ENCODE data around the gene TSPAN10.
A peak's percentile ranks its signal among the peaks of the same experiment; 100 is the strongest.
"Not testable (repeated sequence)": the region's sequence is repeated elsewhere in the genome, so short reads cannot be mapped to it uniquely, and the experiment has no call there.

The TSPAN10 gene

DNA sequence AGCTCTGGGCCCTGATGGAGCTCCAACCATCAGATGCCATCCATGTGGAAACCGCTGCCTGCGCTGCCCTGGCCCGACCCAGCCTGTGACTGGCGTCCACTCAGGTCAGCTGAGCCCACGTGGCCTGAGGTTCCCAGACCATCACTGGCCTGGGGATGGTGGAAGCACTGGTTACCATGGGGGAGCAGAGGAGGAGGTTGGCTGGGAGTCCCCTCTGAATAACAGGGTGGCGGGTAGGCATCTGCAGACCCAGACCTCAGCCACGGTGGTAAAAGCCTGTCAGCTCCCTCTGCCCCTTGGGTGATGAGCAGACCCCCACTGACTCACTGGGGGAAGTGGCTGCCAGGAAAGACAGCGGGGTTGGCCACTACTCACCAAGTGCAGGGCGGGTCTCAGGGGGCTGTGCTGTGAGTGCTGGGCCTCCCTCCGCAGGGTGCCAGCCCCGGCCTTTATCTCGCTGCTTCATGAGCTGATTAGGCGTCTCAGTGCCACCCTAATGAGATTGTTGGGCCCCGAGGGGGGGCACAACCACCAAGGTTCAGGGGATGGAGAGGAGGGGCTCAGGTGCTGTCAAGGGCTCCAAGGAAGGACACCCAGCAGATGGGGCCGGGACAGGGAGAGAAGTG lies 19.2 kb downstream of the TSPAN10 start, which contains the start of gene PDE6G:
Gene PDE6G, minus strand, starts transcription at position 425 of the 626 bp plus-strand sequence. CDS start 3,237 bp downstream, outside the sequence.
- no peak within 1 kb of the TSS for H3K4me3 ChIP-seq (ENCODE audit: low read depth, low read length)
- no peak for DNase-seq (ENCODE audit: low read depth)

DNA sequence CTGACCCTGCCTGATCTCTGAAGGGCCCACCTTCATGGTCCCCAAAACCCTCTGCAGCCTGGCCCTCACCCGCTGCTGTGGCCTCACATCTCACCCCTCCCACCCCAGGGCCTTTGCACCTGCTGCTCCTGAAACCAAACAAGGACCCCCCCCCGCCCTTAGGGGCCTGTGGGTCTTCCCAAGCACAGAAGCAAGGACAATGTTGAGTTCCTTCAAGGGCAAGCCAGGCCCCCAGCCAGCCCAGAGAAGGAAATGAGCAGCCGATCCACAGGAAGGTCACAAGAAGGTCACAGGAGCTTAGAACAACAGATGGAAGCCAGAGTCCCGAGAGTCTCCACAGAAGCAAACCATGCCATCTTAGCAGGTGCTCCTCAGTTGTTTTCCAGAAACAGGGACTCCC lies 19.8 kb downstream of the TSPAN10 start:
- DNase-seq (ENCODE audit: low read depth), result no peak
- H3K4me3 ChIP-seq (ENCODE audit: low read depth, low read length), result no peak overlapping the region

DNA sequence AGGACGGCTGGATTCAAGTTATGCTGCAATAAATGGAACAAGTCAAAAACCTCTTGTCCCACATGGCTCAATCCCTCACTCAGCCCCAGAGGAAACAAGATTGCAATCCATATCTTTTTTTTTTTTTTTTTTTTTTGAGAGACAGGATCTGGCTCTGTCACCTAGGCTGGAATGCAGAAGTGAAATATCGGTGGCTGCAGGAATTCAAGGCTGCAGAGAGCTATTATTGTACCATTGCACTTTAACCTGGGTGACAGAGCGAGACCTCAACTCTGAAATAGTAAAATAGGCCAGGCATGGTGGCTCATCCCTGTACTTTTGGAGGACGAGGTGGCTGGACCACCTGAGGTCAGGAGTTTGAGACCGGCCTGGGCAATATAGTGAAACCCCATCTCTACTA lies 22.0 kb downstream of the TSPAN10 start:
- DNase-seq (ENCODE audit: low read depth), result no peak
- H3K4me3 ChIP-seq (ENCODE audit: low read depth, low read length), result no peak overlapping the region

DNA sequence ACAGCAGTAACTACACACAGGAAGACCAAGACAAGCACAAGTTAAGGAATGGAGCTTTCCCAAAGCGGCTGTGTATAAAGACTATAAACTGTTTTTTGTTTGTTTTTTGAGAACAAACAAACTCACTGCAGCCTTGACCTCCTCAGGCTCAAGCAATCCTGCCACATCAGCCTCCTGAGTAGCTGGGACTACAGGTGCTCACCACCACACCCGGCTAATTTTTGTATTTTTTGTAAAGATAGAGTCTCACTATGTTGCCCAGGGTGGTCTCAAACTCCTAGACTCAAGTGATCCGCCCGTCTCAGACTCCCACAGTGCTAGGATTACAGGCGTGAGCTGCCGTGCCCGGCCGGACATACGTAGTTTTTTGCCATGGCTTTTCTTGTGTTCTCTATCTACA lies 23.4 kb downstream of the TSPAN10 start:
- no peak overlapping the region for H3K4me3 ChIP-seq (ENCODE audit: low read depth, low read length)
- no peak for DNase-seq (ENCODE audit: low read depth)

DNA sequence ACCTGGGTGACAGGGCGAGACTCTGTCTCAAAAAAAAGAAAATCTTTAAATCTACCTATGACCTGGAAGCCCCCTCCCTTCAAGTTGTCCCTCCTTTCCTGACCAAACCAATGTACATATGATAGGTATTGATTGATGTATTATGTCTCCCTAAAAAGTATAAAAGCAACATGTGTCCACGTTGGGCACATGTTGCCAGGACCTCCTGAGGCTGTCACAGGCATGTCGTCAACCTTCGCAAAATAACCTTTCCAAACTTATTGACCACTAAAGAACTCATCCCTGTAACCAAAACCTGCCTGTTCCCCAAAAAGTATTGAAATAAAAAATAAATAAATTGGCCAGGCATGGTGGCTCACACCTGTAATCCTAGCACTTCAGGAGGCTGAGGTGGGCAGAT lies 25.0 kb downstream of the TSPAN10 start:
- no peak overlapping the region for H3K4me3 ChIP-seq (ENCODE audit: low read depth, low read length)
- no peak for DNase-seq (ENCODE audit: low read depth)

DNA sequence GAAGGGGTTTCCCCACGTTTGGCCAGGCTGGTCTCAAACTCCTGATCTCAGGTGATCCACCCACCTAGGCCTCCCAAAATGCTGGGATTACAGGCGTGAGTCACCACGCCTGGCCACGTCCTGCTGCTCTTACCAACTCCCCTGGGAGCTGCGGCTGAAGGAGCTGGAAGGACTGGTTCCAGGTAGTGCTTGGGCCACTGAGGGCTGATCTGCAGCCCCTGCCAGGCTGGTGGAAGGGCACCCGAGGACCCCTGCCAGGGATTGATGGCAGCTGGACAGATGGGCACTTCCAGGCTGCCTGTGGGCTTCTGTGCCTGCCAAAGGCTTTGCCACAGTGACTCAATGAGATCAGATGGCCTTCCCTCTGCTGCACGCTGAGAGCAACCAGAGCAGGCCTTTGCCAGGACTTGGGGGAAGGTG lies 27.1 kb downstream of the TSPAN10 start:
- H3K4me3 ChIP-seq (ENCODE audit: low read depth, low read length), result no peak overlapping the region
- DNase-seq (ENCODE audit: low read depth), result no peak

DNA sequence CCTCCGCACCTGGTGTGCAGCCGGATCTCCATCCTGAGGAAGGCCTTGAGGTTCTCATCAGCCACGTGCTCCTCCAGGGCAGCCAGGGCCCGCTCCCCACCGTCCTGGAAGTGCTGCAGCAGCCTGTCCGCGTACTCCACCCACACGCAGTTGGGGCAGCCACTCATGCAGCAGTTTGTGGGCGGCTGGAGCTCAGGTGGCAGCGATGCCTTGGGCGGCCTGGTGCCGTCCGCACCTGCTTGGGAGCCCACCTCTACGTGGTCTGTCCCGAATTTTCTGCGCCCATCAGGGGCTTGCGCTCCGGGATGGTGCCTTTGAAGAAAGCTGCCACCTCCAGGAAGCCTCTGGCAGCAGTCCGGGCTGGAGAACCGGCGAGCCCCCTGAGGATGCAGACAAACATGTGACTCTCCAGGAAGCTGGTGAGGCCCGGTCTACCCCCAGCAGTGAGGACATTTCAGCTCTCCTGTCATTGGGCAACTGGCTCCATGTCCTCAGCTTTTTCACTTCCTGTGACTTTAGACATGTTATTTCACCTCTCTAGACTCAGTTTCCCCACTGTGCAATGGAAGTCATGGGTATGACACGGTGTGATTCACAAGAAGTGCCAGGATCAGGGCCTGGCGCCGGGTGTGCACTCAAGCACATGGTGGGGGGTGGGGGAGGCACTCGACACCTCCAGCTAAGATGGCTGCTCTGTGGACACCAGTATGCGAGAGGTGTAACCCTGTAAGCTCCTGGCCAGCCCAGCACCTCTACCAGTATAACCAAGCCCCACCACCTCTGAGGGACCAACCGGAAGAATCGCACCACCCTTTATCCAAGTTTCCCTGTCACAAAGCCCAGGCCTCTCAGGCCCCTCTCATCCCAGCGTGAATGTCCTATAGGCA lies 28.5 kb downstream of the TSPAN10 start:
- H3K4me3 ChIP-seq (ENCODE audit: low read depth, low read length), result peak overlapping the region; percentile 69
- no peak for DNase-seq (ENCODE audit: low read depth)

DNA sequence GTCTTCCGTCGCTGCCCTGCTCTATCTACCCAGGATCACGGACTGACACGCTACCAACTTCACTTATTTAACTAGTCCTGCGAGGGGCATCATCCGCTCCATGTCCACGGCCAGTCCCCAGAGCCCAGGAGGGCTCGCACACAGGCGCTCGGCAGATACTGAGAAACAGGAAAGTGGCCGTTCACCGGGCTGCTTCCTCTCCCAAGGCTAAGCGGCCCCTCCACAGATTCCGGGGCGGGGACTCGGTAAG lies 29.0 kb downstream of the TSPAN10 start:
- H3K4me3 ChIP-seq (ENCODE audit: low read depth, low read length), result peak overlapping the region; percentile 69
- DNase-seq (ENCODE audit: low read depth), result no peak

DNA sequence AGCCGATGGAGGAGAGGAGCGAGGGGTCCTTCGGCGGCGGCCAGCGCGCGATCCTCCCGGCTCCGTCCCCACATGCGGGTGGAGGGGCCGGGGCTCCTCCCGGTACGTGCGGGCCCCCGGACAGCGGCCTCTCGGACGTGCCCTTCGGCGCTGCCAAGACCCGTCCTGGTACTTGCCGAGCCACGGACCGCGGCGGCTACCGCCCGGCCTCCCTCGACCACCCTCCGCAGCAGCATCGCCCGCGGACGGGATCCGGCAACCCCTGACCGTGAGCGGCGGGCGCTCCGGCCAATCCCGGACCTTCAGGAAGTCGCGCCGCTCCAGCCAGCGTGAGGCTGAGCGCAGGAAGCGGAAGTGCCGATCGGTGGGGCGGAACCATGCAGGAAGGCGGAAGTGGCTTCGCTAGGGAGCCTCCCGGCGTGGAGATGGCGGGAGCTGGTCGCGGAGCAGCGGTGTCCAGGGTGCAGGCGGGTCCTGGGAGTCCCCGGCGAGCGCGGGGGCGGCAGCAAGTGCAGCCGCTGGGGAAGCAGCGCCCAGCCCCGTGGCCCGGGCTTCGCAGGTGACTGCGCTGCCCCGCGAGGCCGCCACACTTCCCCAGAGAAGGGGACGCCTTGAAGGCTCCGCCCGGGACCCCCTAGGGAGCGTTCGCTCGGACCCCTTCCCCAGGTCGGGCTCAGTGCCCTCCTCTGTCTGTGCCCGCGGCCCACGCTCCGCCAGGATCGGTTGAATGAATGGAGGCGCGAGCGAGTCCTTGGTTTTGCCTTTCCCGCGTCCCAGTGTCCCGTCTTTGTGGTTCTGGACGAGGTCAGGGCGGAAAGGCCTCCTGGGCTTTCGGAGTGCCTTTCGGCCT lies 29.6 kb downstream of the TSPAN10 start, which contains the start of the genes CCDC137 and OXLD1:
Gene CCDC137, plus strand, starts transcription at position 396 of the 850 bp plus-strand sequence. Its CDS starts 30 bp downstream, at position 426.
Gene OXLD1, minus strand, starts transcription at position 264 of the 850 bp plus-strand sequence. Its CDS starts 28 bp downstream, at position 236.
- H3K4me3 ChIP-seq (ENCODE audit: low read depth, low read length), result peak within 1 kb of the TSS; percentile 69
- DNase-seq (ENCODE audit: low read depth), result peak; percentile 90

DNA sequence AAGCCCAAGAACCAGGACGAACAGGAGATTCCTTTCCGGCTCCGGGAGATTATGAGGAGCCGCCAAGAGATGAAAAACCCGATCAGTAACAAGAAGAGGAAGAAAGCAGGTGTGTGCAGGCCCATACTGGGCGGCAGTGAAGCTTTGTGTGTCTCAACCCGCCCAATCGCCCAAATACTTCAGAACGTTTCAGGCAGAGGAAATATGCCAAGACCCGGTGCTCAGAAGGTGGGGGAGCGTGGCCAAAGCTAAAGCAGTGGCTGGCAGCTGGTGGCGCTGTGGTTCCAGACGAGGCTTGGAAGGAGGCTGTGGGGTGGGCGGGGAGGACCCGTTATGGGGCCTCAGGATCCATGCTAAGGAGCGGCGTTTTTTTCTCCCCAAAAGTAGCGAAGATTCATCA lies 30.8 kb downstream of the TSPAN10 start:
- DNase-seq (ENCODE audit: low read depth), result no peak

DNA sequence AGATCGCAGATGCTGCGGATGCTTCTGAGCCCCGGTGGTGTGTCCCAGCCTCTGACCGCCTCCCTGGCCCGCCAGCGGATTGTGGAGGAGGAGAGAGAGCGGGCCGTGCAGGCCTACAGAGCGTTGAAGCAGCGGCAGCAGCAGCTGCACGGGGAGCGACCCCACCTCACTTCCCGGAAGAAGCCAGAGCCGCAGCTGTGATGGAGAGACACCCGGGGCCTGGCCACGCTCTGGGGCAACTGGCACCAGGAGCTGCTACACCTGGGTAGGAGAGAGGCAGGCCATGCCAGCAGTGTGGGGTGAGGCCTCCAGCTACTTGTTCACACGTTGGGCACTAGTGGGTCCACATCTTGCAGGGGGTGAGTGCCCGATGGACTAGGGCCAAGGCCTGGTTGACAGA lies 35.5 kb downstream of the TSPAN10 start:
- H3K4me3 ChIP-seq (ENCODE audit: low read depth, low read length), result no peak overlapping the region

More for the DNA sequence above, 30.8 kb downstream of the TSPAN10 start:
- no peak overlapping the region for H3K4me3 ChIP-seq (ENCODE audit: low read depth, low read length)

DNA sequence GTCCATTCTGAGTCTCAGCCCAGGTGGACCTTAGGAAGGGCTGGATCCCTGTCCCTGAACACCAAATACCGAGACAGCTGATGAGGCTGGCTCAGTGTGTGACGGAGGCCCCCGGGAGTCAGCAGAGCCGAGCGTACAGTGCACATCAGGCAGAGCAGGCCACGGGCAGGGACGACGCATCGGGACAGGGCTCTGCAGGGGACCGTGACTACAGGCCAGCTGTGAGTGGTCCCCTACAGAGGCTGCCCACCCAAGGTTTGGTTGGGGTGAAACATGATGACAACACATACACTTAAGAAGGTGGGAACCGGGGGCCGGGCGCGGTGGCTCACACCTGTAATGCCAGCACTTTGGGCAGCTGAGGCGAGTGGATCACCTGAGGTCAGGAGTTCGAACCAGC lies 36.0 kb downstream of the TSPAN10 start:
- no peak overlapping the region for H3K4me3 ChIP-seq (ENCODE audit: low read depth, low read length)
- no peak for DNase-seq (ENCODE audit: low read depth)

More for the DNA sequence above, 35.5 kb downstream of the TSPAN10 start:
- DNase-seq (ENCODE audit: low read depth), result no peak

DNA sequence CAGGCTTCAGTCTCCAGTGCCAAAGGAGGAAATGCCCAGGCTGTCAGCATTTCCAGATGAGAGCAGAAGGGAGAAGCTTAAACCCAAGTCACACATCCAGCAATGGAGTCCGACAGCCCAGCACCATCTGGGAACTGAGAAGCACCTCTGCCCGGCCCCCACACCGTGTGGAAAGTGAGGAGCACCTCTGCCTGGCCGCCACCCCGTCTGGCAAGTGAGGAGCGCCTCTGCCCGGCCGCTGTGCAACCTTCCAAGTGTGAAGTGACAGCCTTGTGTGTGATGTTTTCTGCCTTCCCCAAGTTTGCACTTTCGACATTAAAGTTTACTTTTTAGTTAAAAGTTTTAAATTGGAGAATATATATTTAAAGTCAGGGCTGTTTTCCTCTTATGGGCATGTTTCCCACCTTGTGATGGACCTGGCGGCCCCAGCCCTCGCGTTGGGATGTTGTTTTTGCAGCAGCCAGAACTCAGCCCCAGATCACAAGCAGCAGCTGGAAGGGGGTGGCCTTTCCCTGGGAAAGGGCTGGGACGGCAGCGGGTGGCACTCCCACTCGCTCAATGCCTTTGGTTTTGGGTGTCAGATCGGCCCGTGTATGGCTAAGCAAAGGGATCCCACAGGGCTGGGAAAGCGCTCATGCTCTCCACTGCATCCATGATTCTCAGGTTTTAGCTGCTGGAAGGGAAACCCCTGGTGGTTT lies 36.7 kb downstream of the TSPAN10 start:
- H3K4me3 ChIP-seq (ENCODE audit: low read depth, low read length), result no peak overlapping the region
- DNase-seq (ENCODE audit: low read depth), result no peak

DNA sequence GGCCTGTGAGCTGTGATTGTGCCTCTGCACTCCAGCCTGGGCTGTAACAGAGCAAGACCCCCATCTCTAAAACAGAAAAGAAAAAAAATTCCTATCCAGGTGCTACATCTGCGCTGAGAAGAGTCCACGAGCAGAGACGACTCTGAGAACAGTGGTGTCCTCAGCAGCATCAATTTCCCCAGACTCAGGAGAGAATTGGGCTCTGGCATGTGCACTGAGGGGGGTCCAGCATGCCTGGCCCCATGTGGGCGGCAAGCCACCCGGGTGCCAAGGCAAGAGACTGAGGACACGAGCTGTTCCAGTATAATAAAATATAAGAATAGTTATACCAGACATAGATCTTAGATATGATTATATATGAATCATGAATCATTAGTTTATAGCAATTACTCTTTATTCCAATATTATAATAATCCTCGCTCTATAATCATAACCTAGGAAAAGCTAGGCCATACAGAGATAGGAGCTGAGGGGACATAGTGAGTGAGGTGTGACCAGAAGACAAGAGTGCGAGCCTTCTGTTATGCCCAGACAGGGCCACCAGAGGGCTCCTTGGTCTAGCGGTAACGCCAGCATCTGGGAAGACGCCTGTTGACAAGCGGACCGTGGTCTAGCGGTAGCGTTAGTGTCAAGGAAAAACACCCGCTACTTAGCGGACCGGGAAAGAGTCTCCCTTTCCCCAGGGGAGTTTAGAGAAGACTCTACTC lies 38.7 kb downstream of the TSPAN10 start:
- not testable (repeated sequence) for DNase-seq (ENCODE audit: low read depth)

DNA sequence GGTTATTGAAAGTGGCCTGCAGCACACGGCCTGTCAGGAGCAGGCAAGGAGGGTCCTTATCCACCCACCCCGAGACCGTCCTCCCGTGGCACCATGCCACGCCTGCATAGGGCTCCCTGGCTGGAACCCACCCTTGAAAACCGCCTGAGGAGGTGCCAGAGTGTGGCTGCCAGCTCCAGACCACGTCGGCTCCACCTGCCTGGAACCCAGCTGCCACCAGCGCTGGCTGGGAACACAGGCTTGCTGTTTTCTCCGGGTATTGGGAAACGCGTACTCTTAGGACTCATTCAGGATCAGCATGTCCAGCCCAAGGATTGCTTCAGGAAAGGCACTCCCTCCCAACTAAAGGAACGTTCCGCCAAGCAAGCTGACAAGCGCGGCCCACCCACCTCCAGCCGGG lies 39.9 kb downstream of the TSPAN10 start:
- H3K4me3 ChIP-seq (ENCODE audit: low read depth, low read length), result no peak overlapping the region
- no peak for DNase-seq (ENCODE audit: low read depth)

More for the DNA sequence above, 38.7 kb downstream of the TSPAN10 start:
- not testable (repeated sequence) for H3K4me3 ChIP-seq (ENCODE audit: low read depth, low read length)

DNA sequence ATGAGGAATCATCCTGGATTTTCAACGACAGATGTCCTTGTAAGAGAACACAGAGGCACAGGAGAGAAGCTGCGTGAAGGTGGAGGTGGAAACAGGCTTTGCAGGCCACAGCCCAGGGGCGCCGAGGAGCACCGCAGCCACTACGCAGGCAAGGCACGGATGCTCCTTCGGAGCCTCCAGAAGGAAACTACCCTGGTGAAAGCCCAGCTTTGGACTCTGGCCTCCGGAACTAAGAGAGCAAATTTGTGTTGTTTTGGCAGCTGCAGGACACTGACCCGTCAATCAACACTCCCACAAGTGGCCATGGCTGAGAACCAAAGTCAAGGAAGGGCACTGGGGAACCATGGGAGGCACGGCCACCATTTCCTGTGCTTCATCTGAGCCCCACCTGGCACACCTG lies 43.2 kb downstream of the TSPAN10 start:
- no peak overlapping the region for H3K4me3 ChIP-seq (ENCODE audit: low read depth, low read length)
- DNase-seq (ENCODE audit: low read depth), result no peak

DNA sequence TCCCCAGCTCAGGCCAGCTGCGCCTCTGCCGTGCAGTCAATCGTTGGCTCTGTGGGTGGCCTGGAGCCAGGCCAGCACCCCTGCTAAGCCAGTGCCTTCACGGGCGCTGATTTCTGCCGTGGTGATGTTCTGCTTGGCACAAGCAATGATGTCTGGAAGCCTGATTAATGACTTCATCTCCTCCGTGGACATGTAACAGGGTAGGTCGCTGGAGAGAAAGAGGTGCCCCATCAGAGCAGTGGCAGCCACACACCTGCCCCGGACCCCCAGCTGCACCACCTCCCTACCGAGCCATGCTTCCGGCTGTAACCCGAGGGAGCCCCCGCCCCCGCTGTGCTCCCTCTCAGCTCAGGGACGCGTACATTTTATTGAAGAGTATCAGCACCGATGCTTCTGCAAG lies 44.7 kb downstream of the TSPAN10 start:
- no peak overlapping the region for H3K4me3 ChIP-seq (ENCODE audit: low read depth, low read length)
- no peak for DNase-seq (ENCODE audit: low read depth)

DNA sequence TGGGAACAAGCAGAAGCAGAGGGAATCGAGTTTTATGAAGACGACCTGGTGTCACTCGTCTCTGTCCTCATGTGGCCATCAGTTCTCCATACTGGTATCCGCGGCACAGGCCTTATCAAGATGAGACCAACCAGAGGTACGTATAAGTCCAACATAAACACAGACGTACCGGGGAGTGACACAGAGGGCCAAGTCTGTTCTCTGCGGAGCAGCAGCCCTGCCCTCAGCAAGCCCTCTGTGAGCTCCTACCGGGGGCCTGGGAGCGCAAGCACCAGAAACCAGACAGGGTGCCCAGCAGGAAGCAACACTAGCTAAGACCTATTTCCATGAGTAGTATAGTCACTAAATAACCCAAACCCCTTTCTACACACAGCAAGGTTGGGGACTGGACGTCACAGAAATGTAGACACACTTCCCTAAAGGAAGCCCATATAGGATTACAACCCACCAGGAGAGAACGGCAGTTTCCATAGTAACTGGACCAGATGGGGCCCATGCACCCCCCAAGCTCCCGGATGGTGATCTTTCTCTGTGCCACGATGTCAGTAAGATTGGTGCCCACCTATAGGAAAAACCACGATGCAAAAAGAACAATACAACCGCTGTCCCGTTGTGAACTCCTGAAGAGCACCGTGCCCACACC lies 45.7 kb downstream of the TSPAN10 start:
- DNase-seq (ENCODE audit: low read depth), result no peak
- peak overlapping the region; percentile 97 for H3K4me3 ChIP-seq (ENCODE audit: low read depth, low read length)
